Measurements from ENCODE around the gene KPNA6.
A peak's percentile ranks its signal among the peaks of the same experiment; 100 is the strongest.

The KPNA6 gene

DNA sequence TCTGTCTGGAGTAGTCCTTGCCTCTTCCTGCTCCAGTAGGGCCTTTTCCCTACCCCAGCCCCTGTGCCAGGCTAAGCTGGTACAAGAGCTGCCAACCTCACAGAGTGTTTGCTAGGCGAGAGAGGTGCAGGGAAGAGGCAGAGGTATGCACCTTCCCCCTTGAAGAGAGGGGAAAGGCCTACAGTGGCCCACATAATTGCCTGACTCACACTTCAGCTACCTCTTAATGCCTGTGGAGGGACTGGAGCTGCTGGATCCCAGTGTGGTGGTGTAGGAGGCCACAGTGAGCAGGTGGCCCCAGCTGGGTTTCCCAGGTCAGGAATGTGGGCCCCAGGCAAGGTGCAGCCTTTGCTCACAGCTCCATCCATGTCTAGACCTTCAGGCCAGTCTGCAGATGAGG is 89.2 kb downstream of the KPNA6 start:
- no peaks in the 10 kb centered on the region for H3K27me3 ChIP-seq (ENCODE audit: low read depth)
- H3K9me3 ChIP-seq, result no peaks in the 10 kb centered on the region
- no peak for DNase-seq (ENCODE audit: low spot score in 2 of 2)
- in situ Hi-C loops (cut with MboI; ENCODE audit: low sequenced_read_pairs), result no loop called here
- no peak overlapping the region for H3K4me3 ChIP-seq
- H3K4me1 ChIP-seq, result peaks cover 14% of the 10 kb centered on the region
- H3K36me3 ChIP-seq (replicated peaks), result peaks cover 61% of the 10 kb centered on the region

DNA sequence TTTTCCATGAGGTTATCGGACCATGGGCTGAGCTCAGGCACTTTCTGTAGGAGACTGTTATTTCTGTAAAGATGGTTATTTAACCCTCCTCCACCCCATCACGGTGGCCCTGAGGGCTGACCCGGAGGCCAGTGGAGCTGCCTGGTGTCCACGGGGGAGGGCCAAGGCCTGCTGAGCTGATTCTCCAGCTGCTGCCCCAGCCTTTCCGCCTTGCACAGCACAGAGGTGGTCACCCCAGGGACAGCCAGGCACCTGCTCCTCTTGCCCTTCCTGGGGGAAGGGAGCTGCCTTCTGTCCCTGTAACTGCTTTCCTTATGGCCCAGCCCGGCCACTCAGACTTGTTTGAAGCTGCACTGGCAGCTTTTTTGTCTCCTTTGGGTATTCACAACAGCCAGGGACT is 90.0 kb downstream of the KPNA6 start:
- in situ Hi-C loops (cut with MboI; ENCODE audit: low sequenced_read_pairs), result no loop called here
- H3K4me1 ChIP-seq, result peaks cover 14% of the 10 kb centered on the region
- H3K4me3 ChIP-seq, result no peak overlapping the region
- H3K27me3 ChIP-seq (ENCODE audit: low read depth), result no peaks in the 10 kb centered on the region
- H3K9me3 ChIP-seq, result no peaks in the 10 kb centered on the region
- DNase-seq (ENCODE audit: low spot score in 2 of 2), result no peak
- peaks cover 54% of the 10 kb centered on the region for H3K36me3 ChIP-seq (replicated peaks)

DNA sequence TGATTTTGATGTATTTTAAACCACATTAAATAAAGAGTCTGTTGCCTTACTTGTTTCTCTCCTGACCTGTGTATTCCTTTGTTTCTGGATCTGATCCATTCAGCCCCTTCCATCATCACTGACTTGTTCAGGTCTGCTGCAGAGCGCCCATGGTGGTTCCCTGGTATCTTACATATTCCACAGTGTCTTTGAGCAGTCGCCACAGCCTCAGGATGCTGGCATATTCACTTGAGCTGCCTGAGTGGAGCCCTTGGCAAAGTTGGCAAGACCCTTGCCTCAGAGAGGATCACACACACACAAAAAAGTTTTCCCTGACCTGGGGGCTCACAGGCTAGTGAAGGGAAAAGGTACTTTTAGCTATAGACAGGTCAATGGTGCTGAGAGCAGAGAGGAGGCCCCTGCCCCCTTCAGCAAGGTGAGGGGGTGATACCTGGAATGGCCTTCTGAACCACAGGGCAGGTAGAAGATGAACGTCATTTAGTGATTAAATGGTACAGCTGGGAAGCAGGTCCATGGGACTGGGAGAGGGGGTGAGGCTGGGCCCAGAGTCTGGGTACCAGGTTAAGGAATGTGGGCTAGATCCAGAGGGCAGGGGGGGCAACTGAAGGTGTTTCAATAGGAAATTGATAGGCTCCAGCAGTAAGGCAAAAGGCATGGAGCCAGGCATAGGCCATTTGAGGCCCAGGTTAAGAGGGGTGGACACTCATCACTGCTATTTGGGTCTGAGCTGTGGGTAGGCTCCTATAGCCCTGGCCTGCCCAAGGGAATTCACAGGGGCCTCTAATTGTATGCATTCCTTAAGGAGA is 90.6 kb downstream of the KPNA6 start:
- Histone ChIP-seq H3K4me3 (no peak overlapping the region), H3K36me3 (replicated peaks) (peaks cover 48% of the 10 kb centered on the region), H3K4me1 (peaks cover 14% of the 10 kb centered on the region), H3K9me3 (no peaks in the 10 kb centered on the region), H3K27me3 (ENCODE audit: low read depth) (no peaks in the 10 kb centered on the region)
- in situ Hi-C loops (cut with MboI; ENCODE audit: low sequenced_read_pairs), result no loop called here
- DNase-seq (ENCODE audit: low spot score in 2 of 2), result no peak

- Histone ChIP-seq H3K9me3 (no peaks in the 10 kb centered on the region), H3K27me3 (ENCODE audit: low read depth) (no peaks in the 10 kb centered on the region), H3K36me3 (replicated peaks) (peaks cover 40% of the 10 kb centered on the region), H3K4me3 (no peak overlapping the region), H3K4me1 (peaks cover 14% of the 10 kb centered on the region)
- no peak for DNase-seq (ENCODE audit: low spot score in 2 of 2)
- in situ Hi-C loops (cut with MboI; ENCODE audit: low sequenced_read_pairs), result no loop called here
These were observed 91.3 kb downstream of the KPNA6 start for GRCh38 chr1:32199043-32199716.

DNA sequence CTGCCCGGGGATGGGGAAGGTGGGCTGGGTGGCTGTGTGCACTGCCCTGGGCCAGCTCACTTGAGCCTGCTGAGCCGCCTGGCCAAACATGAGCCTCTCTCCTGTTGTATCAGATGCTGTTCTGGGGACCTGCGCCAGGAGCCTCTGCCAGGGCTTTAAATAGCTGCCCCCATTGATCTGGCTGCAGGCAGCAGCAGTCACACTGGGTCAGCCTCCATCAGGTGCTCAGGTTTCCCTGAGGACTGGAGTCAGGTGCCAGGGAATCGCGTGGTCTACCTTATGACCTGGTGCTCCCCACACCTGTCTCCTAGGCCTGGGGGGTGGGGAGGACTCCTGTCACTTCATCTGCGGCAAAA is 91.8 kb downstream of the KPNA6 start:
- in situ Hi-C loops (cut with MboI; ENCODE audit: low sequenced_read_pairs), result no loop called here
- peaks cover 35% of the 10 kb centered on the region for H3K36me3 ChIP-seq (replicated peaks)
- H3K4me1 ChIP-seq, result peaks cover 14% of the 10 kb centered on the region
- no peak overlapping the region for H3K4me3 ChIP-seq
- no peaks in the 10 kb centered on the region for H3K9me3 ChIP-seq
- no peaks in the 10 kb centered on the region for H3K27me3 ChIP-seq (ENCODE audit: low read depth)
- no peak for DNase-seq (ENCODE audit: low spot score in 2 of 2)

DNA sequence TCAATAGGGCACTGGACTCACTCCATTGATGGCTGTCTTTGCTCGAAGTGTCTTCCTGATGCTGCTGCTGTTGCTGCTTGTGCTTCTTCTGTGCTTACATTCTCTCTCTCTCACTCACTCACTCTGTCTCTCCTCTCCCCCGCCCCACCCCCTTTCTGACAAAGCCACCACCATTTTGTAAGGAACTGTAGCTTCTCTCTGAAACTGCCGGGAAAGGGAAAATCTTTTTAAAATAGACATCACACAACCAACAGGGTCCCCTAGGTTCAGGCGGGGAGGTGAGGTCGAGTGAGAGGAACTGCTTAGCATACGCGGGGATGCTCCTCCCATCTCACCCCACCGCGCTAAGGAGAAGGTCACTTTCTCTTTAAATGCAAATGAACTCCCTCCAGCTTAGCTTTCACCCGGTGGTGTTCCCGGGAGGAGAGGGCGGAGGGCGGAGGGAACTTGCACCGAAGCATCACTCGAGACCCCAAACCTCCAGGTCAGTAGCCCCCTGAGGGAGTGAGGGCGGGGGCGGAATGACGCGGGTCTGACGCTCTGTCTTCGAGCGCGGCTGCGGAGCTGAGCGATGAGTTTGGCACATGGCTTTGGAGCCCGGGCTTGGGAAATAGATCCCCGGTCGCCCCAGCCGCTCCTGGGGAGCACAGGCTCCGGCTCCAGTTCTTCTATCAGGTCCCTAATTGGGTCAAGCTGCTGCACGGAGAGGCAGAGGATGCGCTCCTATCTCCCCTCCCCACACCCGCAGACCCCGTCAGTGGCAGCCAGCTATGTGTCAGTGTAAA is 92.6 kb downstream of the KPNA6 start, which contains the start of gene CCDC28B:
TSS of gene CCDC28B (plus strand) at position 370 of the 785 bp plus-strand sequence. CDS start 1,341 bp downstream, outside the sequence.
- peak within 1 kb of the TSS; percentile 60 for H3K4me3 ChIP-seq
- peaks cover 14% of the 10 kb centered on the region for H3K4me1 ChIP-seq
- no peaks in the 10 kb centered on the region for H3K9me3 ChIP-seq
- no peaks in the 10 kb centered on the region for H3K27me3 ChIP-seq (ENCODE audit: low read depth)
- in situ Hi-C loops (cut with MboI; ENCODE audit: low sequenced_read_pairs), result no loop called here
- peaks cover 28% of the 10 kb centered on the region for H3K36me3 ChIP-seq (replicated peaks)
- peak; percentile 84 to 89 for DNase-seq (ENCODE audit: low spot score in 2 of 2)

DNA sequence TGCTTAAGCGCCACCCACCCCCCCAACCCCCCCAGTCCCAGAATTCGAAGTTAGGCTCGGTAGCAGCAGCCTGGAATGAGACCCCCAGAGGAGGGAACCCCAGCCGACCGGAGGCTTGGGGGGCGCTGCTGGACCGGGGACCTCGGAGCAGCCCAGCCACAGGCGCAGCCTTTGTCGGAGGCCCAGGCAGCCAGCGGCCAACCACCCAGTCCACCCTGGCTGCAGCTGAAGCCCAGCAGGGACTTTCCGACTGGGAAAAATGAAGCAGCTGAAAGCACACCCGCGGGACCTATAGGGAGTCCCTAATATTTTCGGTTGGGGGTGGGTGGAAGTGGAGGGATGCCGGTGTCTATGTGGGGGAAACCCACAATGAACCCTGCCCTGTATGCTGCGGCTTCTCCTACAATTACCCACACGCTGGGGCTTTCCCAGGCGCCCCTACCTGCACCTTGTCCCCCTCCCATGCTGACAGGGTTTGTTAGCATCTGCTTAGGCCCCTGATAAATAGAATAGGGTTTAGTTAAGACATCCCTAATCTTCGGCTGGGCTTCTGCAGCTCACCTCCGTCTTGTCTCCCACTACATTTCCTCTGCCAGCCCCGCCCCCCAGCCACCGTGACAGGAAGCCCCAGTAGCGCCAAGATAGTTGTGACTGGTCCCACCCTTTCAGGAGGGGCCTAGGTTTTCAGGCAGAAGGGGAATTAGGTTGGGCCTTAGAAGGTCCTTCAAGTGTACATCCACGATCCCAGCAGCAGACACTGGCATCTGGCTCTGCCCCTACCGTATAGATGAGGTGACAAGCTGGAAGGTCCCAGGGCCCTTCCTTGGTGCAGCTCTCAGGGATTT is 93.4 kb downstream of the KPNA6 start:
- peak overlapping the region; percentile 60 for H3K4me3 ChIP-seq
- peaks cover 14% of the 10 kb centered on the region for H3K4me1 ChIP-seq
- in situ Hi-C loops (cut with MboI; ENCODE audit: low sequenced_read_pairs), result no loop called here

DNA sequence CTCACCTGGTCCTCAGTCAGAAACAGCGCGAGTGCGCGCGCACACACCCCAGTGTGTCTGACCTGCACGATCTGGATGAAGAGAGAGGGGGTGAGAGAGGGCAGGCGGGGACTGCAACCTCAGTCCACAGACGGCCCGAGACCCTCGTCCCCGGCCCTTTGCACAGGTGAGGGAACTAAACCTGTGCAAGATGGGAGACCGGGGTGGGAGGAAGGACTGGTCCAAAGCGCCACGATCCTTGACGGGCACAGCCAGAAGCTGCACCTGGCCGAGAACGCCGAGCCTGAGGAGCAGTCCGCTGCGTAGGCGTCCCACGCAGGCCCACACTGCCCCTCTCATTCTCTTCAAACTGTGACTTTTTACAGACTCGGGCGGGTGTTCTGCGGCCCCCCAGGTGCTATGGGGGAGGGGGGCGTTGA is 97.1 kb downstream of the KPNA6 start:
- no peaks in the 10 kb centered on the region for H3K9me3 ChIP-seq
- peak overlapping the region; percentile 61 for H3K4me3 ChIP-seq
- DNase-seq (ENCODE audit: low spot score in 2 of 2), result no peak
- in situ Hi-C loops (cut with MboI; ENCODE audit: low sequenced_read_pairs), result no loop called here
- H3K36me3 ChIP-seq (replicated peaks), result peaks cover 15% of the 10 kb centered on the region
- peaks cover 11% of the 10 kb centered on the region for H3K4me1 ChIP-seq
- H3K27me3 ChIP-seq (ENCODE audit: low read depth), result no peaks in the 10 kb centered on the region

More for the DNA sequence above, 93.4 kb downstream of the KPNA6 start:
- peak; percentile 53 to 82 for DNase-seq (ENCODE audit: low spot score in 2 of 2)
- no peaks in the 10 kb centered on the region for H3K9me3 ChIP-seq
- H3K36me3 ChIP-seq (replicated peaks), result peaks cover 22% of the 10 kb centered on the region
- no peaks in the 10 kb centered on the region for H3K27me3 ChIP-seq (ENCODE audit: low read depth)

DNA sequence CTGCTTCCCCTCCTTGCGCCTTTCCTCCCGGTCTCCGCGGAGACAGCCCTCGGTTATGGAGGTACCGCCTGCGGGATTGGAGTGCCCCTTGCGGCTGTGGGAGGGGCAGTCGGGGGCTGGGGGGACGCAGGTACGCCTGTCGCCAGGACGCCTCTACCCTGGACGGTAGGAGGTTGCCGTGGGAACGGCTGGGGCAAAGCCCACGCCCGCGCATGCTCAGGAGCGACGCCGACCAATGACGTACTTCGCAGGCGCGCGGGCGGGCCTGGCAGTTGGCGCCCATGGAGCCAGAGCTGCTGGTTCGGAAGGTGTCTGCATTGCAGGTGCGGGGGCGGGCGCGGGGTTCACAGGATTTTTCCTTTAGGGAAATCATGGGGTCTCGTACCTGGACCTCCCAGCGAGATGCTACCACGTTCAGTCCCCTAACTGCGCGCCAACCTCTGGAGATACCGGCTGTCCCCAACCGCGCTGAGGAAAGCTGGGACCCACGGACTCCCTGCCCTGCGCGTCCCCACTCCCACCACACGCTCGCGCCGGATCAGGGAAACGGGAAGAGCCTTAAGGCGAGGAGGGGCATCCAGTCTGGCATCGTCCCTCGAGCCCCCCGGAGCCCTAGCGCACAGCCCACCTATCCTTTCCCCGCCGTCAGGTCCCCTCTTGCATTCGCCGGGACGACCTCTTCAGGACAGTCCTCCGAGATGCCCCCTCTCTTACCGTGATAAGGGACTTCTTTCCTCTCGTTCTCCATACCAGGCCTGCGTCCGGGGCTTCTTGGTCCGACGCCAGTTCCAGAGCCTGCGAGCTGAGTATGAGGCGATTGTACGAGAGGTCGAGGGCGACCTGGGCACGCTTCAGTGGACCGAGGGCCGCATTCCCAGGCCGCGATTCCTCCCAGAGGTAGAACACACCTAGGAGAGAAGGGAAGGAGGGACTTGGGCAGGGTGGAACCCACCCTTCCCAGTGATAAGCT is 97.8 kb downstream of the KPNA6 start, which contains the start of gene IQCC:
TSS of gene IQCC (plus strand) at position 271 of the 970 bp plus-strand sequence. CDS start at position 282, 11 bp downstream.
- DNase-seq (ENCODE audit: low spot score in 2 of 2), result peak; percentile 73 to 92
- peaks cover 7% of the 10 kb centered on the region for H3K4me1 ChIP-seq
- peak within 1 kb of the TSS; percentile 61 for H3K4me3 ChIP-seq
- in situ Hi-C loops (cut with MboI; ENCODE audit: low sequenced_read_pairs), result no loop called here
- H3K9me3 ChIP-seq, result no peaks in the 10 kb centered on the region
- peaks cover 15% of the 10 kb centered on the region for H3K36me3 ChIP-seq (replicated peaks)
- H3K27me3 ChIP-seq (ENCODE audit: low read depth), result no peaks in the 10 kb centered on the region

DNA sequence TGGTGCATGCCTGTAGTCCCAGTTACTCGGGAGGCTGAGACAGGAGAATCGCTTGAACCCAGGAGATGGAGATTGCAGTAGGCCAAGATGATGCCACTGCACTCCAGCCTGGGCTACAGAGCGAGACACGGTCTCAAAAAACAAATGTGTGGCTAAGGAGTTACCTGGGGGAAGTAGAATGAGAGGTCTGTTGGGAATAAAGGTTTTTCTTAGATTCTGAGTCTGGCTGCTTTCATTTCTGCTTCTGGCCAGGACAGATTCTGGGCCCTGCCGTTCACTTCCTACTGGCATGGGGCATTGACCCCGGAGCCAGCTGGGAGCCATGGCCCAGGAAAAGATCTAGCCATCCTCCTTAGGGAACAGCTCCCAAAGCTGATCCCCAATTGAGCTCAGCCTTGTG is 100.6 kb downstream of the KPNA6 start:
- in situ Hi-C loops (cut with MboI; ENCODE audit: low sequenced_read_pairs), result no loop called here
- DNase-seq (ENCODE audit: low spot score in 2 of 2), result no peak
- H3K4me1 ChIP-seq, result no peaks in the 10 kb centered on the region; the same call in 1 of the 2 replicates
- H3K36me3 ChIP-seq (replicated peaks), result peaks cover 15% of the 10 kb centered on the region
- H3K9me3 ChIP-seq, result no peaks in the 10 kb centered on the region
- H3K4me3 ChIP-seq, result no peak overlapping the region
- no peaks in the 10 kb centered on the region for H3K27me3 ChIP-seq (ENCODE audit: low read depth)

DNA sequence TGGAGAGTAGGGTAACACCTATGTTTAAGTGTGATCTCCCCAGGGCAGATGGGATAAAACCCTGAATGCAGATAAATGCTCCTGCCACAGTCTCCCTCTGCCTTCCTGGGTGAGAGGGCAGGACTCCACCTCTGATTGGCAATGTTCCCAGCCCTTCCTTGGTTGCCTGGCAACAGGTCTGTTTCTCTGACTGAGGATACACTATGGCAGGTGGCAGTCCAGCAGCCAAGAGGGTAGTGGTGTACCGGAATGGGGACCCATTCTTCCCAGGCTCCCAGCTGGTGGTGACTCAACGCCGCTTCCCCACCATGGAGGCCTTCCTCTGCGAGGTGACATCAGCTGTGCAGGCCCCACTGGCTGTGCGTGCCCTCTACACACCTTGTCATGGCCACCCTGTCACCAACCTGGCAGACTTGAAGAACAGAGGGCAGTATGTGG is 101.1 kb downstream of the KPNA6 start, which contains the start of gene DCDC2B:
TSS of gene DCDC2B (plus strand) at position 199 of the 438 bp plus-strand sequence. CDS start at position 204, 5 bp downstream.
- no peaks in the 10 kb centered on the region for H3K27me3 ChIP-seq (ENCODE audit: low read depth)
- no peak within 1 kb of the TSS for H3K4me3 ChIP-seq
- peaks cover 15% of the 10 kb centered on the region for H3K36me3 ChIP-seq (replicated peaks)
- in situ Hi-C loops (cut with MboI; ENCODE audit: low sequenced_read_pairs), result no loop called here
- no peaks in the 10 kb centered on the region; the same call in 1 of the 2 replicates for H3K4me1 ChIP-seq
- peak in 1 of 2 experiments; percentile 73 for DNase-seq (ENCODE audit: low spot score in 2 of 2)
- no peaks in the 10 kb centered on the region for H3K9me3 ChIP-seq

Data from HAP-1 (cell line).